Mammary epithelial cell (primary cell): ENCODE results near the gene FGD6.

ENCODE experiments used
- EZH2 ChIP-seq: IDR thresholded peaks from 2 replicates; pipeline ENCODE4 v1.6.1; 2012; ENCODE audit warnings: low read length, inconsistent platforms, borderline replicate concordance
- TF ChIP-seq, protein P1 (sequence below), 2 donors: IDR thresholded peaks in 1 of 2; conservative IDR thresholded peaks in 1 of 2; 2 replicates each; pipeline ENCODE4 v1.5.1; 2011 to 2012; ENCODE audit warnings: inconsistent platforms in 2 of 2, low read length in 2 of 2, mild to moderate bottlenecking in 2 of 2, control low read depth in 1 of 2, low read depth in 1 of 2; ENCODE audit not compliant: insufficient read depth in 1 of 2; ENCODE audit errors: extremely low read depth in 1 of 2

GRCh38 chr12:95203487-95204030, 13.7 kb downstream of the FGD6 start:
- TF ChIP-seq, protein P1, sequence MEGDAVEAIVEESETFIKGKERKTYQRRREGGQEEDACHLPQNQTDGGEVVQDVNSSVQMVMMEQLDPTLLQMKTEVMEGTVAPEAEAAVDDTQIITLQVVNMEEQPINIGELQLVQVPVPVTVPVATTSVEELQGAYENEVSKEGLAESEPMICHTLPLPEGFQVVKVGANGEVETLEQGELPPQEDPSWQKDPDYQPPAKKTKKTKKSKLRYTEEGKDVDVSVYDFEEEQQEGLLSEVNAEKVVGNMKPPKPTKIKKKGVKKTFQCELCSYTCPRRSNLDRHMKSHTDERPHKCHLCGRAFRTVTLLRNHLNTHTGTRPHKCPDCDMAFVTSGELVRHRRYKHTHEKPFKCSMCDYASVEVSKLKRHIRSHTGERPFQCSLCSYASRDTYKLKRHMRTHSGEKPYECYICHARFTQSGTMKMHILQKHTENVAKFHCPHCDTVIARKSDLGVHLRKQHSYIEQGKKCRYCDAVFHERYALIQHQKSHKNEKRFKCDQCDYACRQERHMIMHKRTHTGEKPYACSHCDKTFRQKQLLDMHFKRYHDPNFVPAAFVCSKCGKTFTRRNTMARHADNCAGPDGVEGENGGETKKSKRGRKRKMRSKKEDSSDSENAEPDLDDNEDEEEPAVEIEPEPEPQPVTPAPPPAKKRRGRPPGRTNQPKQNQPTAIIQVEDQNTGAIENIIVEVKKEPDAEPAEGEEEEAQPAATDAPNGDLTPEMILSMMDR (conservative IDR thresholded peaks at IDR 0.05 in 1 of 2, IDR thresholded peaks at IDR 0.05 in 1 of 2; ENCODE audit: extremely low read depth in 1 of 2, insufficient read depth in 1 of 2, low read depth in 1 of 2, low read length in 2 of 2): no peak
- no peak for TF ChIP-seq EZH2
